IMR-90 (cell line): ENCODE data around the gene GSTM3. TPM values are rescaled to one million over a fixed set of nuclear protein-coding genes. Genes with fewer than 3 reads are reported as not detected.

Experiments
- ATAC-seq: fragments of 200-7000 bp; cut with Tn5 transposase; 2 replicates; pipeline ENCODE4 v1.9.1; 2020; ENCODE audit warnings: low read depth, mild to moderate bottlenecking, moderate library complexity
- BruUV-seq: library from RNA; stranded (reverse); fragments of 400-500 nt; replicated peaks from 2 replicates; lab custom pipeline; 2021; lab: Mats Ljungman, UMichigan
- CTCF ChIA-PET: fragments of 300-600 bp; formaldehyde crosslinking; extraction: SDS; loops from one replicate; lab custom pipeline; 2021; ENCODE audit warnings: antibody characterized with exemption; lab: Yijun Ruan, JAX
- POLR2A ChIA-PET: fragments of 300-600 bp; sonication (Branson Sonifier 250); formaldehyde crosslinking; loops from one replicate; lab custom pipeline; 2022; ENCODE audit warnings: antibody characterized with exemption; ENCODE audit not compliant: unreplicated experiment; lab: Charles Lee
- DNase-seq: peaks from one replicate; pipeline ENCODE4 v3.0.0; 2013
- H2AFZ ChIP-seq: replicated peaks from 2 replicates; pipeline ENCODE3; 2013; ENCODE audit warnings: low read length, mild to moderate bottlenecking; ENCODE audit not compliant: poor library complexity
- H2AK5ac ChIP-seq: 2 replicates; pipeline ENCODE4 v1.6.1; 2013; ENCODE audit warnings: low read depth, low read length, inconsistent platforms
- H2AK9ac ChIP-seq: replicated peaks from 2 replicates; pipeline ENCODE3; 2013; ENCODE audit warnings: mild to moderate bottlenecking, low read depth, low read length, moderate library complexity; ENCODE audit not compliant: poor library complexity
- H2BK120ac ChIP-seq: 2 replicates; pipeline ENCODE4 v1.6.1; 2013; ENCODE audit warnings: low read depth, low read length, inconsistent platforms
- H2BK15ac ChIP-seq: 3 replicates; pipeline ENCODE4 v1.6.1; 2013; ENCODE audit warnings: low read depth, low read length, inconsistent platforms
- H2BK20ac ChIP-seq: 2 replicates; pipeline ENCODE4 v1.6.1; 2013; ENCODE audit warnings: low read depth, mild to moderate bottlenecking, inconsistent platforms, low read length, moderate library complexity
- H2BK5ac ChIP-seq: 2 replicates; pipeline ENCODE4 v1.6.1; 2013; ENCODE audit warnings: mild to moderate bottlenecking, low read depth, low read length, inconsistent platforms; ENCODE audit not compliant: poor library complexity, severe bottlenecking
- H3K14ac ChIP-seq: replicated peaks from 2 replicates; pipeline ENCODE4 v1.6.1; 2013; ENCODE audit warnings: low read depth, low read length, inconsistent platforms
- H3K18ac ChIP-seq: 2 replicates; pipeline ENCODE4 v1.6.1; 2013; ENCODE audit warnings: low read depth, low read length, control low read depth
- H3K23ac ChIP-seq: 2 replicates; pipeline ENCODE4 v1.6.1; 2013; ENCODE audit warnings: low read depth, low read length, inconsistent platforms
- H3K27ac ChIP-seq: 2 replicates; pipeline ENCODE4 v1.5.1; 2013; ENCODE audit warnings: mild to moderate bottlenecking, control low read depth, low read length; ENCODE audit not compliant: insufficient read depth
- H3K27me3 ChIP-seq: 2 replicates; pipeline ENCODE4 v1.6.1; 2013; ENCODE audit warnings: low read length; ENCODE audit not compliant: control insufficient read depth, insufficient read depth
- H3K36me3 ChIP-seq: 2 replicates; pipeline ENCODE4 v1.6.1; 2013; ENCODE audit warnings: low read length, mixed read lengths; ENCODE audit not compliant: control insufficient read depth, insufficient read depth
- H3K4ac ChIP-seq: 2 replicates; pipeline ENCODE4 v1.6.1; 2013; ENCODE audit warnings: low read depth, low read length, inconsistent platforms
- H3K4me1 ChIP-seq: 2 replicates; pipeline ENCODE4 v1.6.1; 2013; ENCODE audit warnings: low read length, mixed read lengths; ENCODE audit not compliant: control insufficient read depth, insufficient read depth
- H3K4me2 ChIP-seq: 2 replicates; pipeline ENCODE4 v1.6.1; 2013; ENCODE audit warnings: low read depth, mild to moderate bottlenecking, control low read depth, low read length, moderate library complexity
- H3K4me3 ChIP-seq: 2 replicates; pipeline ENCODE4 v1.5.1; 2013; ENCODE audit warnings: low read depth, mild to moderate bottlenecking, control low read depth, low read length, moderate library complexity; ENCODE audit not compliant: insufficient read depth
- H3K56ac ChIP-seq: 2 replicates; pipeline ENCODE4 v1.6.1; 2013; ENCODE audit warnings: low read length, inconsistent platforms; ENCODE audit not compliant: insufficient read depth; ENCODE audit errors: extremely low read depth
- H3K79me1 ChIP-seq, 2 experiments: 2 replicates each; pipeline ENCODE4 v1.6.1; 2013; ENCODE audit warnings: low read length in 2 of 2, inconsistent platforms in 1 of 2, low read depth in 1 of 2
- H3K9ac ChIP-seq: 2 replicates; pipeline ENCODE4 v1.6.1; 2013; ENCODE audit warnings: low read depth, low read length, control low read depth
- H3K9me1 ChIP-seq: 2 replicates; pipeline ENCODE4 v1.6.1; 2013; ENCODE audit warnings: low read length, inconsistent platforms; ENCODE audit not compliant: insufficient read depth
- H3K9me3 ChIP-seq: 2 replicates; pipeline ENCODE4 v1.6.1; 2013; ENCODE audit warnings: low read length; ENCODE audit not compliant: control insufficient read depth, insufficient read depth
- H4K20me1 ChIP-seq: 2 replicates; pipeline ENCODE4 v1.6.1; 2013; ENCODE audit warnings: low read length, inconsistent platforms; ENCODE audit not compliant: insufficient read depth
- H4K5ac ChIP-seq: 2 replicates; pipeline ENCODE4 v1.6.1; 2013; ENCODE audit warnings: mild to moderate bottlenecking, low read depth, low read length, control low read depth
- H4K8ac ChIP-seq, 2 experiments: 2 replicates each; pipeline ENCODE4 v1.6.1; 2013; ENCODE audit warnings: low read depth in 2 of 2, low read length in 2 of 2, control low read depth in 1 of 2, inconsistent platforms in 1 of 2
- H4K91ac ChIP-seq: 2 replicates; pipeline ENCODE4 v1.6.1; 2013; ENCODE audit warnings: low read depth, low read length, inconsistent platforms; ENCODE audit not compliant: insufficient read depth
- BHLHE40 ChIP-seq: fragments of 150-350 bp; IDR thresholded peaks from 2 replicates; pipeline ENCODE4 v1.6.1; 2016; ENCODE audit warnings: mild to moderate bottlenecking, low read depth, low read length
- CHD1 ChIP-seq: IDR thresholded peaks from 2 replicates; pipeline ENCODE4 v1.6.1; 2012; ENCODE audit warnings: low read depth, low read length, improper control_type of control experiment
- CTCF ChIP-seq: conservative IDR thresholded peaks from 2 replicates; pipeline ENCODE4 v1.5.1; 2012; ENCODE audit warnings: mild to moderate bottlenecking, low read depth, low read length, improper control_type of control experiment
- FOS ChIP-seq: fragments of 150-350 bp; IDR thresholded peaks from 2 replicates; pipeline ENCODE4 v1.6.1; 2016; ENCODE audit warnings: low read depth, low read length
- MAFK ChIP-seq: IDR thresholded peaks from 2 replicates; pipeline ENCODE4 v1.6.1; 2012; ENCODE audit warnings: low read depth, low read length, improper control_type of control experiment
- MXI1 ChIP-seq: IDR thresholded peaks from 2 replicates; pipeline ENCODE4 v1.6.1; 2012; ENCODE audit warnings: low read depth, mild to moderate bottlenecking, low read length, moderate library complexity, borderline replicate concordance
- NFE2L2 ChIP-seq: fragments of 150-350 bp; IDR thresholded peaks from 2 replicates; pipeline ENCODE4 v1.6.1; 2016; ENCODE audit warnings: low read depth, mild to moderate bottlenecking, low read length
- POLR2A ChIP-seq: IDR thresholded peaks from 2 replicates; pipeline ENCODE4 v1.6.1; 2012; ENCODE audit warnings: mild to moderate bottlenecking, low read depth, low read length
- RAD21 ChIP-seq: IDR thresholded peaks from 2 replicates; pipeline ENCODE4 v1.6.1; 2012; ENCODE audit warnings: low read length, improper control_type of control experiment
- RCOR1 ChIP-seq: IDR thresholded peaks from 2 replicates; pipeline ENCODE4 v1.6.1; 2012; ENCODE audit warnings: mild to moderate bottlenecking, low read length, improper control_type of control experiment; ENCODE audit not compliant: insufficient replicate concordance
- RFX5 ChIP-seq: IDR thresholded peaks from 2 replicates; pipeline ENCODE4 v1.8.0; 2012; ENCODE audit warnings: low read depth, mild to moderate bottlenecking, low read length, moderate library complexity
- USF2 ChIP-seq: fragments of 150-350 bp; IDR thresholded peaks from 2 replicates; pipeline ENCODE4 v1.6.1; 2017; ENCODE audit warnings: mild to moderate bottlenecking, antibody characterized with exemption, low read length, low read depth
- WGBS, 2 experiments: methylation state at CpG; one replicate each; pipeline versions ENCODE4 v1.1.5 to v1.1.7; 2013; ENCODE audit warnings: missing lambda C conversion rate in 2 of 2; ENCODE audit not compliant: insufficient read length in 1 of 2; ENCODE audit errors: extremely low coverage in 2 of 2; 5-methylcytosine and 5-hydroxymethylcytosine counted together
- dilution Hi-C: fragments of 300-500 bp; cut with HindIII; formaldehyde crosslinking; loops from one replicate; pipeline ENCODE4 v1.14.3; 2018; ENCODE audit warnings: low sequenced_read_pairs; ENCODE audit not compliant: unreplicated experiment
- in situ Hi-C: fragments of 300-500 bp; cut with MboI; formaldehyde crosslinking; loops from 3 replicates; pipeline ENCODE4 v1.14.3; 2019; ENCODE audit warnings: low sequenced_read_pairs, inconsistent platforms, mixed read lengths
- intact Hi-C: fragments of 100-400 bp; cut with micrococcal nuclease; formaldehyde crosslinking; loops from 2 replicates; pipeline ENCODE4 v1.10.0; 2022
- polyA plus RNA-seq, 3 experiments: library from polyadenylated mRNA; depleted of rRNA; stranded (reverse); fragments of >200 nt; gene quantifications; 2 replicates each; pipeline ENCODE4 v1.2.3, GENCODE V29; 2012; ENCODE audit warnings: low replicate concordance in 1 of 3
- total RNA-seq: library from RNA; depleted of rRNA; stranded (reverse); fragments of >200 nt; gene quantifications from 2 replicates; pipeline ENCODE4 v1.2.3, GENCODE V29; 2012

Gene GSTM3
- total and polyA plus RNA-seq, 2 of the 4 experiments (the other 2 are of a cell fraction): 102 to 131 TPM

GRCh38 chr1:109751531-109752260, 10.9 kb upstream of the GSTM3 start:
- Histone ChIP-seq H2BK15ac (no peak overlapping the region), H3K9ac (no peak overlapping the region), H3K14ac (no peak overlapping the region), H3K23ac (no peak overlapping the region), H2BK20ac (no peak overlapping the region), H4K5ac (no peak overlapping the region), H3K9me3 (peaks cover 5% of the 10 kb centered on the region), H3K4me1 (no peaks in the 10 kb centered on the region), H2AK5ac (no peak overlapping the region), H3K18ac (no peak overlapping the region), H3K27ac (no peak overlapping the region), H3K4me2 (no peak overlapping the region), H2AFZ (no peak overlapping the region), H3K79me1 (no peaks in the 10 kb centered on the region), H4K8ac (no peak overlapping the region), H2BK120ac (no peak overlapping the region), H3K4ac (no peak overlapping the region), H3K9me1 (no peaks in the 10 kb centered on the region), H3K36me3 (no peaks in the 10 kb centered on the region), H4K20me1 (no peaks in the 10 kb centered on the region), H3K27me3 (peaks cover 35% of the 10 kb centered on the region), H4K91ac (no peak overlapping the region), H3K4me3 (no peak overlapping the region), H2AK9ac (no peak overlapping the region), H2BK5ac (no peak overlapping the region), H3K56ac (no peak overlapping the region)
- TF ChIP-seq FOS (no peak), POLR2A (no peak), NFE2L2 (no peak), USF2 (no peak), MXI1 (no peak), CTCF (no peak), MAFK (no peak), RFX5 (no peak), BHLHE40 (no peak), RCOR1 (no peak), CHD1 (no peak), RAD21 (no peak)
- BruUV-seq: no TSS peak
- intact Hi-C loops: no loop called here
- ATAC-seq (no peak), DNase-seq (no peak)
- CTCF ChIA-PET: no interaction called here
- POLR2A ChIA-PET: no interaction called here
- dilution Hi-C loops: no loop called here
- in situ Hi-C loops: no loop called here
- WGBS, 2 experiments: 89% methylated on average over 6 of the region's 12 CpGs; no CpG with 5 or more reads in 1 of the 2 experiments
